A673 (cell line): ENCODE results near the gene ESPN. TPM values are rescaled to one million over a fixed set of nuclear protein-coding genes. Genes with fewer than 3 reads are reported as not detected.

Experiments used
- BruUV-seq: library from RNA; stranded (reverse); fragments of 400-500 nt; replicated peaks from 2 replicates; lab custom pipeline; 2021; lab: Mats Ljungman, UMichigan
- CTCF ChIA-PET: fragments of 300-600 bp; sonication (Branson Sonifier 250); formaldehyde crosslinking; loops from one replicate; lab custom pipeline; 2022; ENCODE audit warnings: antibody characterized with exemption; lab: Charles Lee
- POLR2A ChIA-PET: fragments of 300-600 bp; sonication (Branson Sonifier 250); formaldehyde crosslinking; loops from one replicate; lab custom pipeline; 2022; ENCODE audit warnings: antibody characterized with exemption; ENCODE audit not compliant: low non-redundant PET; lab: Charles Lee
- DNase-seq: peaks from one replicate; pipeline ENCODE4 v3.0.0-alpha.2; 2015; ENCODE audit warnings: low spot score
- H3K27ac ChIP-seq: fragments of 200-600 bp; sonication (generic); 2 replicates; pipeline ENCODE4 v1.5.1; 2016; ENCODE audit warnings: mixed run types, low read depth, mild to moderate bottlenecking, mixed read lengths, antibody characterized with exemption, low read length; ENCODE audit not compliant: poor library complexity, severe bottlenecking
- H3K27me3 ChIP-seq: fragments of 200-600 bp; sonication (generic); replicated peaks from 2 replicates; pipeline ENCODE4 v1.6.1; 2017; ENCODE audit warnings: mixed run types, low read depth, mild to moderate bottlenecking, mixed read lengths, antibody characterized with exemption, low read length; ENCODE audit not compliant: insufficient read depth, poor library complexity
- H3K36me3 ChIP-seq: fragments of 200-600 bp; sonication (generic); 2 replicates; pipeline ENCODE4 v1.6.1; 2016; ENCODE audit warnings: mixed run types, mild to moderate bottlenecking, mixed read lengths, antibody characterized with exemption, low read length; ENCODE audit not compliant: insufficient read depth, poor library complexity, severe bottlenecking
- H3K4me1 ChIP-seq: fragments of 200-600 bp; sonication (generic); 2 replicates; pipeline ENCODE4 v1.6.1; 2017; ENCODE audit warnings: mixed run types, mild to moderate bottlenecking, mixed read lengths, antibody characterized with exemption, low read length; ENCODE audit not compliant: insufficient read depth, poor library complexity, severe bottlenecking
- H3K4me3 ChIP-seq: fragments of 200-600 bp; sonication (generic); 2 replicates; pipeline ENCODE4 v1.5.1; 2016; ENCODE audit warnings: low read depth, mixed run types, mild to moderate bottlenecking, mixed read lengths, low read length; ENCODE audit not compliant: poor library complexity, severe bottlenecking
- H3K9me3 ChIP-seq: fragments of 200-600 bp; sonication (generic); 2 replicates; pipeline ENCODE4 v1.6.1; 2016; ENCODE audit warnings: mixed run types, low read depth, mild to moderate bottlenecking, mixed read lengths, antibody characterized with exemption, low read length; ENCODE audit not compliant: poor library complexity, severe bottlenecking
- EZH2 ChIP-seq: fragments of 200-600 bp; sonication (generic); IDR thresholded peaks from 2 replicates; pipeline ENCODE4 v1.6.1; 2017; ENCODE audit warnings: borderline replicate concordance, low read depth, mild to moderate bottlenecking, mixed read lengths, antibody characterized with exemption, low read length; ENCODE audit not compliant: poor library complexity, severe bottlenecking
- intact Hi-C: fragments of 100-400 bp; cut with micrococcal nuclease; formaldehyde crosslinking; loops from one replicate; pipeline ENCODE4 v1.10.0; 2022; ENCODE audit not compliant: unreplicated experiment
- total RNA-seq: library from RNA; stranded (reverse); gene quantifications from 2 replicates; pipeline ENCODE4 v1.2.3, GENCODE V29; 2021
- TF ChIP-seq, protein P1 (sequence below): fragments of 300-800, 200-600 bp; sonication (generic); conservative IDR thresholded peaks from 2 replicates; pipeline ENCODE4 v1.5.1; 2017; ENCODE audit warnings: low read depth, mild to moderate bottlenecking, antibody characterized with exemption, low read length, moderate library complexity, mixed read lengths

Gene ESPN
- total RNA-seq, 1 experiment from 2014 or later = not detected

DNA sequence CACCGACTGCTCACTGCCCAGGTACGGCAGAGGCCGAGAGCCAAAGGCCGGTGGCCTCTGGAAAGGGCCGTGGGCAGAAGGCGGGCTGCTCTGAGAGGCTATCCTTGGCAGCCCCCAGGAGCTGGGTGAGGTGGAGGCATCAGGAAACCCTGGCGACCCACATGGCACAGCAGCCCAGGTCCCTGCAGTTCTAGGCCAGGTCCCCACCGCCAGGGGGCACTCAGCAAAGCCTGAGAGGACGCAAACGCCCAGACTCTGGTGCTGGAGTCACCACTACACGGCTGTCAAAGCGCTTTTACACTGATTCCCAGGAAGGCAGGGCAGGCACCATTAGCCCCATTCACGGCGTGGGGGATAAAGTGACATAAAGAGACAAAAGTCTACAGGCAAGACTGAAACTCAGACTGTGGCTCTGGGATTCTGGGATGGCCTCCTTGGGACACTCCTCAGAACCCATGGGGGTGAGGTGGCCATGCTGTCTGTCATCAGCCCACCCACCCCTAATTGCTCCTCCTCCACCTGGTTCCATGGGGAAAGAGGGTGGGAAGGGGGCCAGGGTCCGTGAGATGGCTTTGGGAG, 61.9 kb downstream of the ESPN start:
- BruUV-seq = no TSS peak
- CTCF ChIA-PET = interaction anchor here (0.6 to 1.1 kb wide), 3 partner anchors 20 to 215 kb away, joined by 3 to 9 read pairs (median 3); no protein-coding TSS in a partner anchor
- no peak overlapping the region for H3K4me3 ChIP-seq
- H3K27me3 ChIP-seq = peaks cover 33% of the 10 kb centered on the region
- intact Hi-C loops = loop anchor here (2.0 to 5.0 kb wide), 2 partner anchors 160 to 731 kb away; no protein-coding TSS in a partner anchor
- H3K4me1 ChIP-seq = peaks cover 14% of the 10 kb centered on the region
- POLR2A ChIA-PET = no interaction called here
- no peaks in the 10 kb centered on the region for H3K9me3 ChIP-seq
- no peak for TF ChIP-seq EZH2
- TF ChIP-seq, protein P1, sequence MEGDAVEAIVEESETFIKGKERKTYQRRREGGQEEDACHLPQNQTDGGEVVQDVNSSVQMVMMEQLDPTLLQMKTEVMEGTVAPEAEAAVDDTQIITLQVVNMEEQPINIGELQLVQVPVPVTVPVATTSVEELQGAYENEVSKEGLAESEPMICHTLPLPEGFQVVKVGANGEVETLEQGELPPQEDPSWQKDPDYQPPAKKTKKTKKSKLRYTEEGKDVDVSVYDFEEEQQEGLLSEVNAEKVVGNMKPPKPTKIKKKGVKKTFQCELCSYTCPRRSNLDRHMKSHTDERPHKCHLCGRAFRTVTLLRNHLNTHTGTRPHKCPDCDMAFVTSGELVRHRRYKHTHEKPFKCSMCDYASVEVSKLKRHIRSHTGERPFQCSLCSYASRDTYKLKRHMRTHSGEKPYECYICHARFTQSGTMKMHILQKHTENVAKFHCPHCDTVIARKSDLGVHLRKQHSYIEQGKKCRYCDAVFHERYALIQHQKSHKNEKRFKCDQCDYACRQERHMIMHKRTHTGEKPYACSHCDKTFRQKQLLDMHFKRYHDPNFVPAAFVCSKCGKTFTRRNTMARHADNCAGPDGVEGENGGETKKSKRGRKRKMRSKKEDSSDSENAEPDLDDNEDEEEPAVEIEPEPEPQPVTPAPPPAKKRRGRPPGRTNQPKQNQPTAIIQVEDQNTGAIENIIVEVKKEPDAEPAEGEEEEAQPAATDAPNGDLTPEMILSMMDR = peak; percentile 98
- DNase-seq = peak; percentile 92
- H3K36me3 ChIP-seq = no peaks in the 10 kb centered on the region
- H3K27ac ChIP-seq = no peak overlapping the region

DNA sequence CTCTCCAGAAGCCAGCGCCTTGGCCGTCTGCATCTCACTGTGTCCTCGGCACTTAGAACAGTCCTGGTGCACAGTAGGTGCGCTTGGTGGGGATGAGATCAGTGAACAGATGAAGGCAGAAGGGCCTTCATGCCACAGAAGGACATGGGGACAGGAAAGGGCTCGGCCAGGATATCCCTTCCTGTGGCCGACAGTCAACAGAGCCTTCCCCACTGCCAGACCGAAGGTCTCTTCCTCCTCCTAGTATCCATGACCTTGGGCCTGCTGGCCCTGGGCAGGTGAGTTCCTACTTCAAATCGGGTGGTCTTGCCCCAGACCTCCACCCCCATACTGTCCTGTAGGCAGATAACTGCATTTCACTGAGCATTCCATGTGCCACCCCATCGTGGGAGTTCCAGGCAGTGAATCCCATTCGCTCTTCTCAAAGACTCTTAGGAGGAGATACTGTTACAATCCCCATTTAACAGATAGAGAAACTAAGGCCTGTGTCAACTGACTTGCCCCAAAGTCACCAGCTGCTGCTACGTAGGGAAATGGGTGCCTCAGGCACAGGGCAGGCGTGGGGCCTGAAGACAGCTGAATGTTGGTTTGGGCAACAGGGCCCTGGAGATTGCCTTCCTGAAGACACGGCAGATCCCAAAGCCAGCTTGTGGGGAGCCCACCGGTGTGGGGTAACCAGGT, 63.4 kb downstream of the ESPN start:
- no peak overlapping the region for H3K27ac ChIP-seq
- ChIA-PET CTCF (no interaction called here), POLR2A (no interaction called here)
- BruUV-seq = no TSS peak
- intact Hi-C loops = loop anchor here (2.0 to 5.0 kb wide), 2 partner anchors 159 to 729 kb away; no protein-coding TSS in a partner anchor
- TF ChIP-seq EZH2 = no peak
- TF ChIP-seq, protein P1 = no peak
- H3K9me3 ChIP-seq = no peaks in the 10 kb centered on the region
- peaks cover 29% of the 10 kb centered on the region for H3K27me3 ChIP-seq
- H3K36me3 ChIP-seq = no peaks in the 10 kb centered on the region
- peaks cover 14% of the 10 kb centered on the region for H3K4me1 ChIP-seq
- no peak for DNase-seq
- no peak overlapping the region for H3K4me3 ChIP-seq

DNA sequence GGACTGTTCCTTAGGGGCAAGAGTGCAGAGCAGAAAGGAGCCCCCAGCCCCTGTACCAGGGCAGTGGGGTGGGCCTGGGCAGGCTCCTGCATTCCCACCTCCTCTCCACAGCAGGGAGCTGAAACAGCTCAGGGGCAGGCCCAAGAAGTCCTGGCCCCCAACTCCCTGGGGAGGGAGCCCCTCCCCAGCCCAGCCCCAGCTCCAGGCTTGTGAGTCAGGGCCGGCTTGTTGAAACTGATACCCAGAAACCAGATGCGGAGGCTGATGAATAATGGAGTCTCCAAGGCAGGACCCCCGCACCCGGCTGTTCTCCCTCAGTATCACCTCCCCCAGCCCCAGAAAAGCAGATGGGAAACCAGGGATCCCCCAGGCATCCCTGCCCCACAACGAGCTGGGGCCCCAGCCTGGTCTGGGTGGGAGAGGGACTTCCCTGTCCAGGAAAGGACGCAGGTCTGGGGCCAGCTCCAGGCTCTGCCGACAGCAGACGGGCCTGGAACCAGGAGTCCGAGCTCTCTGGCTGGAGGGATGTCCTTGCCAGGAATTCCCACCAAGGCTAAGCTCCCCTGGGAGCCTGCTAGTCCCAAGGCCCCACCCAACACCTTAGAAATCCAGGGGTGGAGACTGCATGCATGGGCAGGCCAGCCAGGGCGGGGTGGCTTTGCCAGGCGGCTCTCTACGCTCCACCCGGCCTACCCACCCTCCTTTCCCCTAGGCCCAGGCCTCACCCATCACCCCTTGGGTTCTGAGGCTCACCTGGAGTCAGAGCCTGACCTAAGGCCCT, 64.2 kb downstream of the ESPN start:
- ChIA-PET POLR2A (no interaction called here), CTCF (interaction anchor here (0.6 kb wide), 1 partner anchor 95 kb away, joined by 6 read pairs; the partner anchor contains the start of gene ACOT7)
- no peaks in the 10 kb centered on the region for H3K36me3 ChIP-seq
- TF ChIP-seq, protein P1 = no peak
- no peak for TF ChIP-seq EZH2
- no peak for DNase-seq
- peaks cover 14% of the 10 kb centered on the region for H3K4me1 ChIP-seq
- no peak overlapping the region for H3K27ac ChIP-seq
- intact Hi-C loops = loop anchor here (5.0 kb wide), 1 partner anchor 729 kb away; no protein-coding TSS in a partner anchor
- H3K27me3 ChIP-seq = peaks cover 26% of the 10 kb centered on the region
- BruUV-seq = no TSS peak
- H3K9me3 ChIP-seq = no peaks in the 10 kb centered on the region
- no peak overlapping the region for H3K4me3 ChIP-seq
